CD4-positive, alpha-beta T cell treated with Interleukin-4 for 1 hour (primary cell): ENCODE measurements around the gene NPAS3.

Experiments
- DNase-seq, 2 donors: peaks; one replicate each; pipeline ENCODE4 v3.0.0-alpha.2; 2020 to 2022

The NPAS3 gene

GRCh38 chr14:33699300-33699983 lies 760.8 kb downstream of the NPAS3 start:
- DNase-seq: no peak

GRCh38 chr14:33700052-33700451 lies 761.4 kb downstream of the NPAS3 start:
- DNase-seq: no peak

GRCh38 chr14:33702293-33702692 lies 763.6 kb downstream of the NPAS3 start:
- DNase-seq: no peak

- no peak for DNase-seq
Measured at GRCh38 chr14:33704481-33704880, 765.8 kb downstream of the NPAS3 start.

- no peak for DNase-seq
Measured at GRCh38 chr14:33705490-33705889, 766.8 kb downstream of the NPAS3 start.

GRCh38 chr14:33707716-33708115 lies 769.0 kb downstream of the NPAS3 start:
- no peak for DNase-seq

- no peak for DNase-seq
Measured at GRCh38 chr14:33709283-33709682, 770.6 kb downstream of the NPAS3 start.

GRCh38 chr14:33709711-33710110 lies 771.0 kb downstream of the NPAS3 start:
- no peak for DNase-seq

- no peak for DNase-seq
Measured at GRCh38 chr14:33710273-33710672, 771.6 kb downstream of the NPAS3 start.

- DNase-seq: no peak
Measured at GRCh38 chr14:33711194-33711593, 772.5 kb downstream of the NPAS3 start.

- DNase-seq: no peak
Measured at GRCh38 chr14:33711811-33712216, 773.1 kb downstream of the NPAS3 start.

GRCh38 chr14:33714527-33715226 lies 776.0 kb downstream of the NPAS3 start:
- DNase-seq: no peak

- no peak for DNase-seq
Measured at GRCh38 chr14:33715227-33715528, 776.5 kb downstream of the NPAS3 start.

- no peak for DNase-seq
Measured at GRCh38 chr14:33716921-33717320, 778.2 kb downstream of the NPAS3 start.

- DNase-seq: no peak
Measured at GRCh38 chr14:33717866-33718265, 779.2 kb downstream of the NPAS3 start.

- no peak for DNase-seq
Measured at GRCh38 chr14:33720284-33720787, 781.7 kb downstream of the NPAS3 start.

GRCh38 chr14:33726685-33727084 lies 788.0 kb downstream of the NPAS3 start:
- DNase-seq: no peak

- no peak for DNase-seq
Measured at GRCh38 chr14:33727606-33728005, 788.9 kb downstream of the NPAS3 start.

- no peak for DNase-seq
Measured at GRCh38 chr14:33728010-33728498, 789.4 kb downstream of the NPAS3 start.

- DNase-seq: no peak
Measured at GRCh38 chr14:33730156-33730555, 791.5 kb downstream of the NPAS3 start.

GRCh38 chr14:33732175-33732574 lies 793.5 kb downstream of the NPAS3 start:
- DNase-seq: no peak

GRCh38 chr14:33733310-33733709 lies 794.6 kb downstream of the NPAS3 start:
- DNase-seq: no peak

- DNase-seq: no peak
Measured at GRCh38 chr14:33733721-33734120, 795.0 kb downstream of the NPAS3 start.

- no peak for DNase-seq
Measured at GRCh38 chr14:33734387-33734786, 795.7 kb downstream of the NPAS3 start.
